IMR-90 (cell line): Measurements from ENCODE around the gene IGSF9B. TPM values are rescaled to one million over a fixed set of nuclear protein-coding genes. Genes with fewer than 3 reads are reported as not detected.

Experiments used
- ATAC-seq: fragments of 200-7000 bp; cut with Tn5 transposase; 2 replicates; pipeline ENCODE4 v1.9.1; 2020; ENCODE audit warnings: low read depth, mild to moderate bottlenecking, moderate library complexity
- BruUV-seq: library from RNA; stranded (reverse); fragments of 400-500 nt; replicated peaks from 2 replicates; lab custom pipeline; 2021; lab: Mats Ljungman, UMichigan
- CTCF ChIA-PET: fragments of 300-600 bp; formaldehyde crosslinking; extraction: SDS; loops from one replicate; lab custom pipeline; 2021; ENCODE audit warnings: antibody characterized with exemption; lab: Yijun Ruan, JAX
- POLR2A ChIA-PET: fragments of 300-600 bp; sonication (Branson Sonifier 250); formaldehyde crosslinking; loops from one replicate; lab custom pipeline; 2022; ENCODE audit warnings: antibody characterized with exemption; ENCODE audit not compliant: unreplicated experiment; lab: Charles Lee
- DNase-seq: peaks from one replicate; pipeline ENCODE4 v3.0.0; 2013
- H2AFZ ChIP-seq: replicated peaks from 2 replicates; pipeline ENCODE3; 2013; ENCODE audit warnings: low read length, mild to moderate bottlenecking; ENCODE audit not compliant: poor library complexity
- H2AK5ac ChIP-seq: 2 replicates; pipeline ENCODE4 v1.6.1; 2013; ENCODE audit warnings: low read depth, low read length, inconsistent platforms
- H2AK9ac ChIP-seq: replicated peaks from 2 replicates; pipeline ENCODE3; 2013; ENCODE audit warnings: mild to moderate bottlenecking, low read depth, low read length, moderate library complexity; ENCODE audit not compliant: poor library complexity
- H2BK120ac ChIP-seq: 2 replicates; pipeline ENCODE4 v1.6.1; 2013; ENCODE audit warnings: low read depth, low read length, inconsistent platforms
- H2BK15ac ChIP-seq: 3 replicates; pipeline ENCODE4 v1.6.1; 2013; ENCODE audit warnings: low read depth, low read length, inconsistent platforms
- H2BK20ac ChIP-seq: 2 replicates; pipeline ENCODE4 v1.6.1; 2013; ENCODE audit warnings: low read depth, mild to moderate bottlenecking, inconsistent platforms, low read length, moderate library complexity
- H2BK5ac ChIP-seq: 2 replicates; pipeline ENCODE4 v1.6.1; 2013; ENCODE audit warnings: mild to moderate bottlenecking, low read depth, low read length, inconsistent platforms; ENCODE audit not compliant: poor library complexity, severe bottlenecking
- H3K14ac ChIP-seq: replicated peaks from 2 replicates; pipeline ENCODE4 v1.6.1; 2013; ENCODE audit warnings: low read depth, low read length, inconsistent platforms
- H3K18ac ChIP-seq: 2 replicates; pipeline ENCODE4 v1.6.1; 2013; ENCODE audit warnings: low read depth, low read length, control low read depth
- H3K23ac ChIP-seq: 2 replicates; pipeline ENCODE4 v1.6.1; 2013; ENCODE audit warnings: low read depth, low read length, inconsistent platforms
- H3K27ac ChIP-seq: 2 replicates; pipeline ENCODE4 v1.5.1; 2013; ENCODE audit warnings: mild to moderate bottlenecking, control low read depth, low read length; ENCODE audit not compliant: insufficient read depth
- H3K27me3 ChIP-seq: 2 replicates; pipeline ENCODE4 v1.6.1; 2013; ENCODE audit warnings: low read length; ENCODE audit not compliant: control insufficient read depth, insufficient read depth
- H3K36me3 ChIP-seq: 2 replicates; pipeline ENCODE4 v1.6.1; 2013; ENCODE audit warnings: low read length, mixed read lengths; ENCODE audit not compliant: control insufficient read depth, insufficient read depth
- H3K4ac ChIP-seq: 2 replicates; pipeline ENCODE4 v1.6.1; 2013; ENCODE audit warnings: low read depth, low read length, inconsistent platforms
- H3K4me1 ChIP-seq: 2 replicates; pipeline ENCODE4 v1.6.1; 2013; ENCODE audit warnings: low read length, mixed read lengths; ENCODE audit not compliant: control insufficient read depth, insufficient read depth
- H3K4me2 ChIP-seq: 2 replicates; pipeline ENCODE4 v1.6.1; 2013; ENCODE audit warnings: low read depth, mild to moderate bottlenecking, control low read depth, low read length, moderate library complexity
- H3K4me3 ChIP-seq: 2 replicates; pipeline ENCODE4 v1.5.1; 2013; ENCODE audit warnings: low read depth, mild to moderate bottlenecking, control low read depth, low read length, moderate library complexity; ENCODE audit not compliant: insufficient read depth
- H3K56ac ChIP-seq: 2 replicates; pipeline ENCODE4 v1.6.1; 2013; ENCODE audit warnings: low read length, inconsistent platforms; ENCODE audit not compliant: insufficient read depth; ENCODE audit errors: extremely low read depth
- H3K79me1 ChIP-seq, 2 experiments: 2 replicates each; pipeline ENCODE4 v1.6.1; 2013; ENCODE audit warnings: low read length in 2 of 2, inconsistent platforms in 1 of 2, low read depth in 1 of 2
- H3K9ac ChIP-seq: 2 replicates; pipeline ENCODE4 v1.6.1; 2013; ENCODE audit warnings: low read depth, low read length, control low read depth
- H3K9me1 ChIP-seq: 2 replicates; pipeline ENCODE4 v1.6.1; 2013; ENCODE audit warnings: low read length, inconsistent platforms; ENCODE audit not compliant: insufficient read depth
- H3K9me3 ChIP-seq: 2 replicates; pipeline ENCODE4 v1.6.1; 2013; ENCODE audit warnings: low read length; ENCODE audit not compliant: control insufficient read depth, insufficient read depth
- H4K20me1 ChIP-seq: 2 replicates; pipeline ENCODE4 v1.6.1; 2013; ENCODE audit warnings: low read length, inconsistent platforms; ENCODE audit not compliant: insufficient read depth
- H4K5ac ChIP-seq: 2 replicates; pipeline ENCODE4 v1.6.1; 2013; ENCODE audit warnings: mild to moderate bottlenecking, low read depth, low read length, control low read depth
- H4K8ac ChIP-seq, 2 experiments: 2 replicates each; pipeline ENCODE4 v1.6.1; 2013; ENCODE audit warnings: low read depth in 2 of 2, low read length in 2 of 2, control low read depth in 1 of 2, inconsistent platforms in 1 of 2
- H4K91ac ChIP-seq: 2 replicates; pipeline ENCODE4 v1.6.1; 2013; ENCODE audit warnings: low read depth, low read length, inconsistent platforms; ENCODE audit not compliant: insufficient read depth
- CTCF ChIP-seq: conservative IDR thresholded peaks from 2 replicates; pipeline ENCODE4 v1.5.1; 2012; ENCODE audit warnings: mild to moderate bottlenecking, low read depth, low read length, improper control_type of control experiment
- MAFK ChIP-seq: IDR thresholded peaks from 2 replicates; pipeline ENCODE4 v1.6.1; 2012; ENCODE audit warnings: low read depth, low read length, improper control_type of control experiment
- MAZ ChIP-seq: IDR thresholded peaks from 2 replicates; pipeline ENCODE4 v1.6.1; 2012; ENCODE audit warnings: low read depth, mild to moderate bottlenecking, low read length, improper control_type of control experiment, moderate library complexity, borderline replicate concordance
- MXI1 ChIP-seq: IDR thresholded peaks from 2 replicates; pipeline ENCODE4 v1.6.1; 2012; ENCODE audit warnings: low read depth, mild to moderate bottlenecking, low read length, moderate library complexity, borderline replicate concordance
- POLR2A ChIP-seq: IDR thresholded peaks from 2 replicates; pipeline ENCODE4 v1.6.1; 2012; ENCODE audit warnings: mild to moderate bottlenecking, low read depth, low read length
- RAD21 ChIP-seq: IDR thresholded peaks from 2 replicates; pipeline ENCODE4 v1.6.1; 2012; ENCODE audit warnings: low read length, improper control_type of control experiment
- RCOR1 ChIP-seq: IDR thresholded peaks from 2 replicates; pipeline ENCODE4 v1.6.1; 2012; ENCODE audit warnings: mild to moderate bottlenecking, low read length, improper control_type of control experiment; ENCODE audit not compliant: insufficient replicate concordance
- WGBS, 2 experiments: methylation state at CpG; one replicate each; pipeline versions ENCODE4 v1.1.5 to v1.1.7; 2013; ENCODE audit warnings: missing lambda C conversion rate in 2 of 2; ENCODE audit not compliant: insufficient read length in 1 of 2; ENCODE audit errors: extremely low coverage in 2 of 2; 5-methylcytosine and 5-hydroxymethylcytosine counted together
- dilution Hi-C: fragments of 300-500 bp; cut with HindIII; formaldehyde crosslinking; loops from one replicate; pipeline ENCODE4 v1.14.3; 2018; ENCODE audit warnings: low sequenced_read_pairs; ENCODE audit not compliant: unreplicated experiment
- in situ Hi-C: fragments of 300-500 bp; cut with MboI; formaldehyde crosslinking; loops from 3 replicates; pipeline ENCODE4 v1.14.3; 2019; ENCODE audit warnings: low sequenced_read_pairs, inconsistent platforms, mixed read lengths
- intact Hi-C: fragments of 100-400 bp; cut with micrococcal nuclease; formaldehyde crosslinking; loops from 2 replicates; pipeline ENCODE4 v1.10.0; 2022
- polyA plus RNA-seq, 3 experiments: library from polyadenylated mRNA; depleted of rRNA; stranded (reverse); fragments of >200 nt; gene quantifications; 2 replicates each; pipeline ENCODE4 v1.2.3, GENCODE V29; 2012; ENCODE audit warnings: low replicate concordance in 1 of 3
- total RNA-seq: library from RNA; depleted of rRNA; stranded (reverse); fragments of >200 nt; gene quantifications from 2 replicates; pipeline ENCODE4 v1.2.3, GENCODE V29; 2012

The IGSF9B gene
- total and polyA plus RNA-seq, 2 of the 4 experiments (the other 2 are of a cell fraction): under 0.01 to 0.10 TPM

- ChIA-PET POLR2A (no interaction called here), CTCF (no interaction called here)
- no peaks in the 10 kb centered on the region for H3K4me1 ChIP-seq
- no peak overlapping the region for H3K4ac ChIP-seq
- H2AK5ac ChIP-seq: no peak overlapping the region
- H3K27ac ChIP-seq: no peak overlapping the region
- dilution Hi-C loops: no loop called here
- TF ChIP-seq MAZ: no peak
- TF ChIP-seq CTCF: no peak
- TF ChIP-seq MXI1: no peak
- TF ChIP-seq POLR2A: no peak
- TF ChIP-seq MAFK: no peak
- TF ChIP-seq RCOR1: no peak
- no peak for TF ChIP-seq RAD21
- in situ Hi-C loops: no loop called here
- no TSS peak for BruUV-seq
- H4K20me1 ChIP-seq: no peaks in the 10 kb centered on the region
- H2BK120ac ChIP-seq: no peak overlapping the region
- no peak overlapping the region for H2BK15ac ChIP-seq
- no peak overlapping the region for H3K14ac ChIP-seq
- no peak overlapping the region for H2BK20ac ChIP-seq
- no peaks in the 10 kb centered on the region for H3K27me3 ChIP-seq
- H4K91ac ChIP-seq: no peak overlapping the region
- no peak overlapping the region for H4K8ac ChIP-seq
- H3K4me2 ChIP-seq: no peak overlapping the region
- WGBS, 2 experiments: 77% methylated on average over 8 of the region's 19 CpGs; no CpG with 5 or more reads in 1 of the 2 experiments
- no peak overlapping the region for H4K5ac ChIP-seq
- H2AFZ ChIP-seq: no peak overlapping the region
- no peak overlapping the region for H2AK9ac ChIP-seq
- H3K4me3 ChIP-seq: no peak overlapping the region
- H3K56ac ChIP-seq: no peak overlapping the region
- DNase-seq: no peak
- no peak overlapping the region for H2BK5ac ChIP-seq
- no peak for ATAC-seq
- H3K9ac ChIP-seq: no peak overlapping the region
- H3K18ac ChIP-seq: no peak overlapping the region
- no peaks in the 10 kb centered on the region for H3K36me3 ChIP-seq
- no peaks in the 10 kb centered on the region for H3K79me1 ChIP-seq
- H3K23ac ChIP-seq: no peak overlapping the region
- H3K9me1 ChIP-seq: no peaks in the 10 kb centered on the region
- H3K9me3 ChIP-seq: no peaks in the 10 kb centered on the region
- intact Hi-C loops: no loop called here
These were observed 25.2 kb downstream of the IGSF9B start for GRCh38 chr11:133931449-133932060.
